Stimulated activated CD4-positive, alpha-beta T cell treated with anti-CD3 and anti-CD28 coated beads, Interleukin-2, amount 100 ng/mL, for 48 hours (primary cell): ENCODE measurements around the gene SUSD4.

Experiments used
- DNase-seq, 2 donors: peaks; one replicate each; pipeline ENCODE4 v3.0.0-alpha.2; 2020

Gene SUSD4

DNA sequence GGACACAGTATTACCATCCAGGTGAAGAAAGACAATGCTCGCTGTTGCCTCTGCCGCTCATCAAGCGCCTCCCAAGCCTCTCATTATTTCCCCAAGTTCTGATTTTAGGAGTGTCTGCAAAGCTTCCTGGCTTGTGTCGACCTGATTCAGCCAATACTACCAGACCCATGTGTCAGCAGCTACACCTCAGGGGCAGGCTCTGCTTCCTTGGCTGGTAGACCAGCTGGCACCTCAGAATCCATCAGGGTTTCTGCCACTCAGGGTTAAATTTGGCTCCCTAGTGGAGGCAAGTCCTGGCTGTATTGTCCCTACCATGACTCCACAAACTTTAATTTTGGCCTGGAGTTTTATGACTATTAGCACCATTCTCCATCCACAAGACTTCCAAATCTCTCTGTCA, 35.4 kb downstream of the SUSD4 start:
- DNase-seq, result no peak

GRCh38 chr1:223326776-223327175, 37.2 kb downstream of the SUSD4 start:
- DNase-seq, result no peak

DNA sequence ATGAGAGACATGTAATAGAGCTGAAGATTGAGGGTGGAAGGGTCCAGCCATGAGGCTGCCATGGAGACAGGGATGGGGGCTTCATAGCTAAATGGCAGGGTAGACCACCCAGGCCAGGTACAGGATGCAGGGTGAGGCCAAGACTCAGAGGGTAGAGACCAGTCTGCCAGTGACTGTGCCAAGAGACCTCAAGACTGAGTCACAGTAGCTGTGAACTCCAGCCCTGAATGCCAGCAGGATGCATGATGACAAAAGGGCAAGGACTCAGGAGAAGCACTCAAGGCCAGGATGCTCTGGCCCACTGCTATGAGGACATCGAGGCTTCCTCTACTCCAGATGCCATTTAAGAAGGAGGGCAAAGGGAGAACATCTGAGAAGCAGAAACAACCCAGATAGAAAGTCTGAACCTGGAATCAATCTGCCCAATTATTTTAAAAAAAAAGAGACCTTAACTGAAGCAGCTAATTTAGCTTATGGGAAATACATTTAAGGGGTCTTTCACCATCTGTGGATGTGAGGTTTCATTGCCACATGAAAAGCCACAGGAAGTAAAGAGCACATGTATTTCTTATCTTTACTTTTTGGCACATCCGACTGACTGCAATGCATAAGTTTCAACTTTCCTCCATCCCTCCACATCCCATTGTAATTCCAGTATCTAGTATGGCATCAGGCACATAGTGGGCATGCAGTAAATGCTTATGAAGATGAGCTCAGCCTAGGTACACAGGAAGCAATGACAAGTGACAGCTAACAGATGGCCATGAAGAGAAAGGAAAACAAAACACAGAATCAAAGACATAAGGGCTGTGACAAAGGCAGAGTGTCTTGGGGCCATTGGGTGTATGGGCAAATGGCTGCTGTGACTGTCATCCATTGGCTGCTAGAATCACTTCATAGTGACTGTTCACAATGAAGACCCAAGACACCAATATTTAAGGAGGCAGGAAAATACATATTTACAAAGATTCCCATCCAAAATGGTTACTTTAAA, 40.2 kb downstream of the SUSD4 start:
- DNase-seq, result no peak

DNA sequence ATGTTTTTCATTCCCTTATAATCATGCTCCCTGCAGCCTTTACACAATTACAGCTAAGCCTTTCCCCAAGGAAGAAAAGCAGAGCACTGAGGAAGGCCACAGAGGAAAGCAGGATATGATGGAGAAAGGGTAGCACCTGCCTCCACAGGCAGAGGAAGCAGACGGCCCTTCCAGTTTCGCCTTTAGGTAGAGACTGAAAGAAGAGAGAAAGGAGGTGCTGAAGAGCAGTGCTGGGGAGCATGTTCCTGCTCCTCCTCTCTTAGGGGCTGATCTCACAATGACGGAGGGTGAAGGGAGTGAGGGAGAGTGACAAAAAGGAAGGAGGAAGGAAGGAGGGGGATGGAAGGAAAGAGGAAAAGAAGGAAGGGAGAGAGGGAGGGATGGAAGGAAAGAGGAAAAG, 41.1 kb downstream of the SUSD4 start:
- no peak for DNase-seq

DNA sequence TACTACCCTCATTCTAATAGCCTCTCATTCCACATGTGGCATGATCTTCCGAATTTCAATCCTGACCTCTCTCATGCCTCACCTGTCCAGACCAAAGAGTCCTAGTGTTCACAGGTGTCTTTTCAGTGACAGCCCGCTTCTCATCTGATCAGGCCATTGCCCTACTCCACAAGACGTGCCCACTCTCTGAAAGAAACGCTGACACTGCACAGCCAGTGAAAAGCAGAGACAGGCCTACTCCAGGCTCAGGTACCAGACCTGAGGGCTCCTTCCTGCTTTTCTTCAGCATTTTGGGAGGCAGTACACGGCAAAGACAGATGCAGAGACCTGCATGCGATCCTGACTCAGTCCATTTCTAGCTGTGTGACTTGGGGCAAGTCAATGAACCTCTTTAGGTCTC, 43.0 kb downstream of the SUSD4 start:
- no peak for DNase-seq

- DNase-seq, result no peak
Observed at GRCh38 chr1:223319905-223320580, 43.9 kb downstream of the SUSD4 start.

- no peak for DNase-seq
Observed at GRCh38 chr1:223319398-223319797, 44.6 kb downstream of the SUSD4 start.

- DNase-seq, result no peak
Observed at GRCh38 chr1:223316082-223316481, 47.9 kb downstream of the SUSD4 start.

DNA sequence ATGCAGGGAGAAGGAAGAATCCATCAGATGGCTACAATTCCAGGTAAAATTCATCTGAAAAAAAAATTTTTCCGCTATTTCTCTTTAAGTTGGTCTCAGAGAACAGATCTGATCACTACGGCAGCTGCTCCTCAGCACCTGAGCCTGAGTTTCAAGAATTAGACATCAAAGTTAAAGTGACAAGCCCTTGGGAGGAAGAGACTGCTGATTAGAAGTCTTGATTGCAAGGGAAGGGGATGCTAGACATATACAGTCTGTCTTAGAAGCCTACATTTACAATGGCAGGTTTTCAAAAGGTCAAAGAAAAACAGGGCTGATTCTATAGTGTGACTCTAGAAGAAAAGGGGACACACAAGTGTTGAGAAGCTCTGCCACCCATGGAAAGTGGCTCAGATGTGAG, 48.3 kb downstream of the SUSD4 start:
- no peak for DNase-seq

DNA sequence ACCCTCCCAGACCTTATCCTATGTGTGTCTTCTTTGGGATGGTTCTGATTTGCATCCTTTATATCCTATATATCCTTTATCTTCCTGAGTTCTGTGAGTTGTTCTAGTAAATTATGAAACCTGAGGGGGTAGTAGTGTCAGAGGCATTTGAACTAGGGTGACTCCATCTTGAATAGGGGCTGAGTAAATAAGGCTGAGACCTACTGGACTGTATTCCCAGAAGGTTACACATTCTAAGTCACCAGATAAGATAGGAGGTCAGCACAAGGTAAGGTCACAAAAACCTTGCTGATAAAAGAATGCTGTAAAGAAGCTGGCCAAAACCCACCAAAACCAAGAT, 50.6 kb downstream of the SUSD4 start:
- DNase-seq, result no peak

- DNase-seq, result no peak
Observed at GRCh38 chr1:223312705-223313414, 51.1 kb downstream of the SUSD4 start.

- DNase-seq, result no peak
Observed at GRCh38 chr1:223312273-223312672, 51.7 kb downstream of the SUSD4 start.

GRCh38 chr1:223311826-223312225, 52.1 kb downstream of the SUSD4 start:
- DNase-seq, result no peak

- DNase-seq, result no peak
Observed at GRCh38 chr1:223308136-223308535, 55.8 kb downstream of the SUSD4 start.

DNA sequence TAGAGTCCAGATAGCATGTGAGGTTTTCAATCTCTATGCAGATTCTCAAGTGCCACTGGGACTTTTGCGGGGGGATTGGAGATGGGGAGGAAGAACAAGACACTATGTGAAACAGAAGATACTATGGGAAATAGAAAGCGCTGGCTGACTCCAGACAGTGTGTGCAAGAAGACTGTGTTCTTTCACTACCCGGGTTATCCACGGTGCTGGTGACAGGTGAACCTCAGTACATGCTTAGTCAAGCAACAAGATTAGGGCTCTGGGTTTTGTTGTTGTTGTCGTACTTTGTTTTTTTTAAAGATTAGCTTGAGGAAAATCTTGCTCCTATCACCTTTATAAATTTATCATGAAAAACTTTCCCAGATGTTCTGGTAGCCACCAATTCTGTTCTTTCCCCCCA, 56.4 kb downstream of the SUSD4 start:
- no peak for DNase-seq

DNA sequence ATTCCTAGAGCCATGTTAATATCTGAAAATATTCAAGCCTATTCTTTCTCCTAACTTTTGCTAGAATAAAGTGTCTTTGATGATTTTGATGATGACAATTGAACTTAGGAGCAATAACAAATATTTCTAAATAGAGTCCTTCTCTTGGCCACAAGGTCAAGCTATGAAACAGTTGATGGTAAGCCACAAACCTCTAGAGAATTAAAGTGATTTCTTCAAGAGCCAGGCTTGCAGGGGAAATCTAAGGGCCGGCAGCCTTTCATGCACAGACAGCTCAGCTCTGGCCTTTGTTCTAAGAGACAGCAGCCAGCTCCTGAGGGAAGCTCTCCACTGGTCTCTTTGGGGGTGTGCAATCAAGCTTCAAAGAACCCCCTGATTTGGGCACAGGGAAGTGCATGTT, 59.0 kb downstream of the SUSD4 start:
- no peak for DNase-seq

DNA sequence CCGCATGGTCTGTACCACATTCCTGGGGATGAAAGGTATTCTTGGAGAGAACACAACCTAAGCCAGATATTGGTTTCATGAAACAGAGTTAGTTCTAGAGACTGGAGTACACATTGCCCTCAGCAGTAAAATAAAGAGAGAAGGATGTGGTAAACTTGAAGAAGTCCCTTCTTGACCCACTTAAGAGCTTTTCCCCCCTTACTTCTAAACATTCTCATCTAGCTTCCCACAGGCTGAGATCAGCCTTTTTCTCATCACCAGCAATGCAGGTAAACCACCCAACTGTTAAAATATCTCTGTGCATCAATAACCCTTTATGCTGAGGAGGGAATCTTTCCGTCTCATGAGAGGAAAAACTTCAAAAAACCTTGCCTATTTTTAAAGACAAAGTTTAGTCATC, 62.6 kb downstream of the SUSD4 start:
- DNase-seq, result no peak

GRCh38 chr1:223299553-223299952, 64.4 kb downstream of the SUSD4 start:
- DNase-seq, result no peak

GRCh38 chr1:223298701-223299100, 65.3 kb downstream of the SUSD4 start:
- DNase-seq, result no peak

GRCh38 chr1:223297800-223298199, 66.2 kb downstream of the SUSD4 start:
- no peak for DNase-seq

DNA sequence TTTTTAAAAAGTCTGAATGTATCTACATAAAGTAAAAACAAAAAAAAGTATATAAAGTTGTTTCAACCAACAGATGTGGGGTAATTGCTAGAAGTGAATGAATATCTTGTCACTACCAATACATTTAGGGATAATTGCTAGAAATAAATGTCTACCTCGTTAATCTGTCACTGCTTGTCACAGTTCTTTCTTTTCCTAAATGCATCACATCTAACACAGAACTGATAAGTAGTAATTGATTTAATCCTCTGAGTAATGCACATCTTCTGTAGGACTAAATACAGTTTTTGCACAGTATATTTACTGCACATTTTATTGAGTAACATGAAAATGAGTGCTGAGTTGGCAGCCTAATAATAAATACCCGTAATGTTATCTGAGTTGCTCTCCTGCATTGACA, 72.2 kb downstream of the SUSD4 start:
- DNase-seq, result no peak

- no peak for DNase-seq
Observed at GRCh38 chr1:223290397-223290796, 73.6 kb downstream of the SUSD4 start.

- no peak for DNase-seq
Observed at GRCh38 chr1:223289621-223290020, 74.4 kb downstream of the SUSD4 start.

GRCh38 chr1:223288826-223289225, 75.2 kb downstream of the SUSD4 start:
- no peak for DNase-seq
